Measurements from ENCODE around the gene NCOA7.
A peak's percentile ranks its signal among the peaks of the same experiment; 100 is the strongest.
"Not testable (repeated sequence)": the region's sequence is repeated elsewhere in the genome, so short reads cannot be mapped to it uniquely, and the experiment has no call there.

NCOA7 gene

DNA sequence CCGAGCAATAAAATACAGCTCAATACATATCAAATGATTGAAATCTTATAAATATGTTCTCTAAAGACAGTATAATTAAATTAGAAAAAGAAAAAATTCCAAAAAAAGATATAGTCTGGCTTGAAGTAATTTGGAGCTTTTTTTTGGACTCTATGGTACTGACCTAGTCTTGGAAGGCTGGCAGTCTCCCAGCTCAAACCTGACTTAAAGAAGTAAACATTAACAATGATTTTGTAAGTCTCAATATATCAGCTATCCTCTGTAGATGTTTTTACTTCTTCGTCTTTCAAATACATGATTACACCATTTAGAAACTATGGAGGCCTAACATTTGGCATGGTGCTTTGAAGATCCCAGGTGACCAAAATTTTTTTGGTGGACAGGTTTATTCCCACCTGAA lies 180.0 kb downstream of the NCOA7 start:
- TF ChIP-seq, protein P1, sequence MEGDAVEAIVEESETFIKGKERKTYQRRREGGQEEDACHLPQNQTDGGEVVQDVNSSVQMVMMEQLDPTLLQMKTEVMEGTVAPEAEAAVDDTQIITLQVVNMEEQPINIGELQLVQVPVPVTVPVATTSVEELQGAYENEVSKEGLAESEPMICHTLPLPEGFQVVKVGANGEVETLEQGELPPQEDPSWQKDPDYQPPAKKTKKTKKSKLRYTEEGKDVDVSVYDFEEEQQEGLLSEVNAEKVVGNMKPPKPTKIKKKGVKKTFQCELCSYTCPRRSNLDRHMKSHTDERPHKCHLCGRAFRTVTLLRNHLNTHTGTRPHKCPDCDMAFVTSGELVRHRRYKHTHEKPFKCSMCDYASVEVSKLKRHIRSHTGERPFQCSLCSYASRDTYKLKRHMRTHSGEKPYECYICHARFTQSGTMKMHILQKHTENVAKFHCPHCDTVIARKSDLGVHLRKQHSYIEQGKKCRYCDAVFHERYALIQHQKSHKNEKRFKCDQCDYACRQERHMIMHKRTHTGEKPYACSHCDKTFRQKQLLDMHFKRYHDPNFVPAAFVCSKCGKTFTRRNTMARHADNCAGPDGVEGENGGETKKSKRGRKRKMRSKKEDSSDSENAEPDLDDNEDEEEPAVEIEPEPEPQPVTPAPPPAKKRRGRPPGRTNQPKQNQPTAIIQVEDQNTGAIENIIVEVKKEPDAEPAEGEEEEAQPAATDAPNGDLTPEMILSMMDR (IDR thresholded peaks at IDR 0.05) = no peak
- H3K27ac ChIP-seq = no peak overlapping the region

DNA sequence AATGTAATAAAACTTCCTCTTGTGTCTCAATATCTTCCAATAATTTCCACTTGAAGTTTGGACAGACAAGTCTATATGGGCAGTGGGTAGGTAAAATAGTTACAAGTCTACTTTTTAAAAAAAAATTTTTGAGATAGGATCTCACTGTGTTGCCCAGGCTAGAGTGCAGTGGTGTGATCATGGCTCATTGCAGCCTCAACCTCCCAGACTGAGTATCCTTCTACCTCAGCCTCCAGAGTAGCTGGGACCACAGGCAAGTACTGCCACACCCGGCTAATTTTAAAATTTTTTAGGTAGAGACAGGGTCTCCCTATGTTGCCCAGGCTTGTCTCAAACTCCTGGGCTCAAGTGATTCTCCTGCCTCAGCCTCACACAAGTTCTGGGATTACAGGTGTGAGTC lies 181.7 kb downstream of the NCOA7 start:
- H3K27ac ChIP-seq = not testable (repeated sequence)

DNA sequence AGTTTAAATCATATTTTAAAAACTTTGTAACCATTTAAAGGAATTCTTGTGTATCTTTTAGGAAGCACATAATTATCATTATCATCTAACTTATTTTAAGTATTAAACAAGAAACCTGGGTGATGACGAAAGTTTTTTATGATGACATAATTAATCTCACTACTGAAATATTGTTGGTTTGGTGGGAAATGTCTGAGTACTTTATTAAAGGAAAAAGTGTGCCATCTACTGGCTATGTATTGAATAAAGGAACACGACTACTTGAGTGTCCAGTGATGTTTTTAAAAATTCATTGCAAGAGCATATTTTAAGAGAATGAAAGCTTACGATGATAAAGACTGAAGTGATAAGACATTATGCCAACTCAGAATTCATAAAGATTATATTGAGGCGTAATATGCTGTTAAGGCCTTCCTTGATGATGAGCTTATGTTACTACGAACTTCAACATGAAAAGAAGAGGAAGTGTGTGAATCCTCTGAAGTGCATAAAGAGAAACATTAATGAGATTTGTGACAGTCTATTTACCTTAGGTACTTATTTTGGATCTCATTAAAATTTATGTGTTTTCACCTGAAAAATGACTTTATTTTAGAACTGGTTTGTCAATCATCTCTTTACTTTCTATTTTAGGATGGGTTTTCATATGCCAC lies 183.6 kb downstream of the NCOA7 start:
- TF ChIP-seq, protein P1 (IDR thresholded peaks at IDR 0.05) = peak; percentile 72
- TF ChIP-seq ZFX (IDR thresholded peaks at IDR 0.05; ENCODE audit: borderline replicate concordance) = no peak
- no peak overlapping the region for H3K27ac ChIP-seq

DNA sequence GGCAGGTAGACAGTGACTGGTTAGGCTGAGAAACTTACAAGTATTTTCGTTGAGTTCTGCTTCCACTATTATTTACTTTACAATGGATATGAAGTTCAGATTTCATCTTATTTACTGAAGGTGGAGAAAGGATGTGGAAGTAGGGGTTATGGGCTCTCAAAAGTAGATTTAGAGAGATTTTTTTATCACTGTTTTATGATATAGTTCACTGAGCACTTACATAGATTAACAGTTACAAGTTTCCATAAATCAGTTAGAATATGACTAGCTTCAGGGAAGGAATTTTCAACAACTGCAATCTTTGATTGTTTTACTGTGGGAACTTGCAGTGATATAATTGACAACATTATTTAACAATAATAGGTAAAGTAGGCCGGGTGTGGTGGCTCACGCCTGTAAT lies 188.3 kb downstream of the NCOA7 start:
- TF ChIP-seq, protein P1 (IDR thresholded peaks at IDR 0.05) = no peak
- no peak for TF ChIP-seq ZFX (IDR thresholded peaks at IDR 0.05; ENCODE audit: borderline replicate concordance)
- H3K27ac ChIP-seq = no peak overlapping the region

Data from 22Rv1 (cell line).